HG03139 (cell line): ENCODE measurements around the gene IVNS1ABP.
A peak's percentile ranks its signal among the peaks of the same experiment; 100 is the strongest.
"Not testable (repeated sequence)": the region's sequence is repeated elsewhere in the genome, so short reads cannot be mapped to it uniquely, and the experiment has no call there.

Experiments used
- ATAC-seq: cut with Tn5 transposase; IDR thresholded peaks from one replicate; pipeline ENCODE4 v1.9.1; 2021; ENCODE audit not compliant: unreplicated experiment

The IVNS1ABP gene

DNA sequence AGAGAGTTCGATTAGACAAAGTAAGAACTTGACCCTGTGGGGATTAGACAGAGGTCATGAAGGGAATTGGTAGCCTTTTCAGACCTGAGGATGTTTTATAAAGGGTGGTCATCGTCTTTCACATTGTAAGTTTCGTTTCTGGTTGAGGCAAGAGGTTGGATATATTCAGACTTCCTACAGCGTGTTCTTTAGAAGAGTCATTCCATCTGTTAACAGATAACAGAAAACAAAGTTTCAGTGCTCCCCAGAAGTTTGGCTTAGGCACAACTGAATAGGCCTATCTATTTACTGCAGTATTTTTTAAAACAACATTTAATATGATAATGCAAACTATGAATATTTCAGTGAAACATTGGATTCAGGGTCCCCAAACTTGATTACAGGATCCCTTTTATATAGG lies 17.1 kb upstream of the IVNS1ABP start:
- no peak for ATAC-seq

DNA sequence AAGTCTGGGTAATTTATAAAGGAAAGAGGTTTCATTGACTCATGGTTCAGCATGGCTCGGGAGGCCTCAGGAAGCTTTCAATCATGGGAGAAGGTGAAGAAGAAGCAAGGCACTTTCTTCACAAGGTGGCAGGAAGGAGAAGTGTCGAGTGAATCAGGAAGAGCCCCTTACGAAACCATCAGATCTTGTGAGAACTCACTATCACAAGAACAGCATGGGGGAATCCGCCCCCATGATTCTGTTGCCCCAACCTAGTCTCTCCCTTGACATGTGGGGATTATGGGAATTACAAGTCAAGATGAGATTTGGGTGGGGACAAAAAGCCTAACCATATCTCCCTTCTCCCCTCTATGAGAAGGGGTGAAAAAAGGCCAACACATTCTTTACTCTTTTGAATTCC lies 11.2 kb upstream of the IVNS1ABP start:
- no peak for ATAC-seq

DNA sequence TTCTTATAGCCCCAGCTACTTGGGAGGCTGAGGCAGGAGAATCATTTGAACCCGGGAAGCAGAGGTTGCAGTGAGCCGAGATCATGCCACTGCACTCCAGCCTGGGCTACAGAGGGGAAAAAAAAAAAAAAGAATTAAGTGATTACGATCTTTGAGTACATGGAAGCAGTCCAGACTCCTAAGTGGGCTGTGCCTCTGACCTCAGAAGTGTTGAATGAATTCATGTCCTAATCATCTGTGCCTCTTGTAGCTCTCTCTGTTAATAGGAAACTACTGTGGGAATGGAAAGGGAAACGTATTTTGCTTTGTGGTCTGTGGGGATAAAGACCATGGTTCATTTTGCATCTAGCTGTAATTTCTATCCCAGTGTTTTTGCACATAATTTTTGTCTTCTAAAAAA lies 8.4 kb upstream of the IVNS1ABP start:
- no peak for ATAC-seq

DNA sequence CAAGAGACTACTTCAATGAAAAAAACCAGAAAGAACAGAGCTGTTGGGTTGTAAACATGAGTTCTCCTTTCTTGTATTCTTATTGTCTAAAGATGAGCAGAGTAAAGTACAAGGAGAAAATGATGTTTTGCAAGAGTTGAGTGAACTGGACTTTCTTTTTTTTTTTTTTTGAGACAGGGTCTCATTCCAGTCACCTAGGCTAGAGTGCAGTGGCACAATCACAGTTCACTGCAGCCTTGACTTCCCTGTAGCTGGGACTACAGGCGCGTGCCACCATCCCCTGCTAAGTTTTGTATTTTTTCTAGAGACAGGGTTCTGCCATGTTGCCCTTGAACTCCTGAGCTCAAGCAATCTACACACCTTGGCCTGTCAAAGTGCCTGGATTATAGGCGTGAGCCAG lies 7.1 kb upstream of the IVNS1ABP start:
- no peak for ATAC-seq

DNA sequence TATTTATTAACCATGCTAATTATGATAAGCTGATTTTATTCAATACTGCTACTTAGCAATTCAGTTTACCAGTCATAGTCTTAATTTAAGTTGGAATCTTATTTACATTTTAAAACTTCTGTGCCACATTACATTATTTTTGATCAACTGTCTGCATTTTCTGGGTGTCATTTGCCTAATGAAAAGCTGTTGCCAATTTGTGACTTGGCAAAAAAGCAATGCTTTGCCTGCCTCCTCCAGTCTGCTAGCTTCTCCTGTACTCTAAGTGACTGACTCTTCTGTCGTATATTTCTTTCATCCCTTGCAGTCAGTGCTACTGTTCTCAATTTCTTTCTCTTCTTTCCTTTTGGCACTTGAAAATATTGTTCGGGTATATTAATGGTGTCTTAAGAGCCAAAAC lies 5.6 kb upstream of the IVNS1ABP start:
- no peak for ATAC-seq

DNA sequence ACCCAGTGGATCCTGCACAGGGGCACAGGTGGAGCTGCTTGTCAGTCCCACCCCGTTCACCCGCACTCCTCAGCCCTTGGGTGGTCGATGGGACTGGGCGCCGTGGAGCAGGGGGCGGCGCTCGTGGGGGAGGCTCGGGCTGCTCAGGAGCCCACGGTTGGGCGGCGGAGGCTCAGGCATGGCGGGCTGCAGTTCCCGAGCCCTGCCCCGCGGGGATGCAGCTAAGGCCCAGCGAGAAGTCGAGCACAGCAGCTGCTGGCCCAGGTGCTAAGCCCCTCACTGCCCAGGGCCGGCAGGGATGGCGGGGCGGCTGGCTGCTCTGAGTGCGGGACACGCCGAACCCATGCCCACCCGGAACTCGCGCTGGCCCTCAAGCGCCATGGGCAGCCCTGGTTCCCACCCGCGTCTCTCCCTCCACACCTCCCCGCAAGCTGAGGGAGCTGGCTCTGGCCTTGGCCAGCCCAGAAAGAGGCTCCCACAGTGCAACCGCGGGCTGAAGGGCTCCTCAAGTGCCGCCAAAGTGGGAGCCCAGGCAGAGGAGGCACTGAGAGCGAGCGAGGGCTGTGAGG lies 4.7 kb upstream of the IVNS1ABP start:
- ATAC-seq: not testable (repeated sequence)

DNA sequence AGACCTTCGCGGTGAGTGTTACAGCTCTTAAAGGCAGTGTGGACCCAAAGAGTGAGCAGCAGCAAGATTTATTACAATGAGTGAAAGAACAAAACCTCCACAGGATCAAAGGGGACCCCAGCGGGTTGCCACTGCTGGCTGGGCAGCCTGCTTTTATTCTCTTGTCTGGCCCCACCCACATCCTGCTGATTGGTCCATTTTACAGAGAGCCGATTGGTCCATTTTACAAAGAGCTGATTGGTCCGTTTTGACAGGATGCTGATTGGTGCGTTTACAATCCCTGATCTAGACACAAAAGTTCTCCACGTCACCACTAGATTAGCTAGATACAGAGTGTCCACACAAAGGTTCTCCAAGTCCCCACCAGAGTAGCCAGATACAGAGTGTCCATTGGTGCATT lies 4.1 kb upstream of the IVNS1ABP start:
- ATAC-seq: not testable (repeated sequence)

DNA sequence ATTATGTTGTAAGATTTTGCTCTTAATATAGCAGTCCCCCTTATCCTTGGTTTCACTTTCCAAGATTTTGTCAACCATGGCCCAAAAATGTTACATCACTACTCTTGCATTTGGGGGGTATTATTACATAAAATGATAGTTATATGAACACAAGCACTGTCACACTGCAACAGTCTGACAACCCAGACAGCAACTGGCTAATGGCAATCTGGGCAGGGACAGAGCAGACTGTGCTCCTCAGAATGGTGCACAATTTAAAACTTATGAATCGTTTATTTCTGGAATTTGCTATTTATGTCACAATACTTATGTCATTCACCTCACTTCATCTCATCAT lies 2.1 kb upstream of the IVNS1ABP start:
- no peak for ATAC-seq

DNA sequence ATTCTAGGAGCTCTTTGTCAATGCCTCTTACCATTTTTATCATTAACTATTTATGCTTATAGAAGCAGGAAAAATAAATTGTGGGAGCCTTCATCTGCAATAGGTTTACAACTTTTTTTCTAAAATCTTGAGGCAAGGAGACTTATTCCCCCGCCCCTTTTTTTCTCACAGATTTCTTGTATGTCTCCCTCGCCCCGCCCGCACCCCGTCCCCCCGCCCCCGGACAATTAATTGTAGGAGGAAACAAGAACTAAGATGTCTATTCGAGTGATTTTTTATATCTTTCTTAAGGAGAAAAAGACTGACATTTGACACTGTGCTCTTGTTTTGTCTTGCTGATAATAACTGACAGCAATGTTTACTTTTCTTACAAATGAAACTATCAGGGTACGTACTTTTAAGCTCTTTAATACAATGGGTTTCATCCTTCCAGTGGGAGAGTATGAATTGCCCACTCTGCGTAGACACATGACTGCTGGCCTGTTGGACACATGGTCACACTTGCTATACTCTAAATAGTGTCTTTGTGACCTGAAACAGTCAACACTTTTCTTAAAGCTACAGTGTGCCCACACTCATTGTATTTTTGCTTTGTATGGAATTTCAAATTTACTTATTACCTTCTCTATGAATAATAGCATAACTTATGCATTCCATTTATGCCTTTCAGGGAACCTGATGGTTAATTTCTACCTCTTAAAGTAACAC lies 1.5 kb upstream of the IVNS1ABP start:
- no peak for ATAC-seq

DNA sequence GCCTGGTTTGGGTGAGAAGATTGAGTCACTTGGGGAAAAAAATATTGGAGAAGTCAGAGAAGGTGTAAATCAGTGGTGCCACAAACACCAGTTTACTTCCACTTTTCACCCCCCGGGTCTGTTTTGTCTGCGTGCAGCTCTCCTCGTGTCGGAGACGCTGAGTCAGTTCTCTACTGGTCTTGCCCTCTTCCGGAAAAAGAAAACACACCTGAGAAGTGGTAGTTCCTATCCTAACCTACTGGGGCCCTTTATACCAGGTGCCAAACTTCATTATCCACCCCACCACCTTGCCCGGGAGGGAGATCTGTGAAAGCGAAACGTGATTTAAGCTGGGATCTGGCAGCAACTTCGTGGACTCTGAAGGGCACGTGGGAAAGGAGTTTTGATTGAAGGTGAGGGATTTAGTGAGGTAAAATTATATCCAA lies 855 bp upstream of the IVNS1ABP start:
- peak; percentile 38 for ATAC-seq

DNA sequence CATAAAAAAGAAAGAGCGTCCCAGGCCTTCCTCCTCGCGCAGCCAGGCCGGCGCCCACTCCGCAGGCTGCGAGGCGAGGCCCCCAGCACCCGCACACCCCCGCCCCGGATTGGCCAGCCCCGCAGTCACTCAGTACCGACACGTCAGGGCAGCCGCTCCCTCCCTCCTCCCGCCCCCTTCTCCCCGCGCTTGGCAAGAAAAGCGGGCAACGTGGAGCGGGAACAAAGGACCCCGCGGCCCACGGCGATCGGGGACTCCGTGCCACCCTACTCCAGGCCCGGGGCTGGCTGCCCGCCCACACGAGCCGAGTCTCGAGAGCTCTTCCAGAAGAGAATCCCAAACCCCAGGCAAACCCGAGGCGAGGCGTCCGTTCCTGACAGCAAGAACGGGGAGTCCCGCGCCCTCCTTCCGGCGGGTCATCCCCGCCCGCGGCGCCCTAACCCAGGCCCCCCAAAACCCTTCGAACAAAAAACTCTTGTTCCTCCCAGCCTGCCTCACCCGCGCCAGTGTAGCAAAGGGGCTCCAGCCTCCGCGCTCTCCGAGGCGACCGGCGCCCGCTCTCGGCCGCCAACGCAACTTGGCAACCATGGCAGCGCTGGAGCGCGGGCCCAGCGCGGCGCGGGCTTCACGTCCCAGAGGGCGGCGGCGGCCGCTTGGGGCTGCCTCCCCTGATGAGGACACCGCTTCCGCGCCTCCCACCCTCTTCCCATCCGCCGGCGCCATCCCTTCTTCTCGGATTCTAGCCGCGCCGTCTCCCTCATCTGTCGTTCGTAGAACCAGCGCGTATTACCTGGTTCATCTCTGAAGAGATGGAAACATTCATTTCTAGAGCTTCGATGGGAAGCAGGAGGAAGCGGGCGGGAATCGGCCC lies 645 bp downstream of the IVNS1ABP start:
- ATAC-seq: peak; percentile 49

DNA sequence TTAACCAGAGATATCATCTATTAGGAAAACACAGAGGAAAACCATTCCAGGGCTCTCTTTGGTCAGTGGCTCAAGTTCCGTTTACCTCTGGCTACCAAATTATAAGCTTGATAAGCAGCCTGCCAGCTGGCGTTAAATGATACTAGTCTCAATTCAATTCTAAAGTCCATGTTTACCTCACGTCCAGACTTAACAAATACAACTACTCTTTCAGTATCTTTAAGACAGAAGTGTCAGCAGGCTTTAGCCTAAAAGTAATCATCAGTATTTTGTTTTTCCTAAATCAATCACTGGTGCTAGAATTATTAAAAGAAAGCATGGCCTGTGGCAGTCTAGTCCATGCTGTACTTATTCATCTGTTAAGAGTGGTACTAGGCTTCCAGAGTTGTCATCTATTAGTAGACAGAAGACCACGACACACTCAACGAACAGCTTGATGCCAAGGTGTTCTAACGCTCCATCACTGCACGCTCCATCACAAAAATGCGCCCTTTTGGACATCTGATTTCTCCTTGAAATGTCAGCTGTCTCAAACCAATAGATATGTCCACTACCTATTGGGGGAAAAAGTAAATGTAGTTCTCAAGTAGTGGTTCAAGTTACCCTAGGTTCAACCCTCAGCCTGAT lies 1.5 kb downstream of the IVNS1ABP start:
- ATAC-seq: no peak

DNA sequence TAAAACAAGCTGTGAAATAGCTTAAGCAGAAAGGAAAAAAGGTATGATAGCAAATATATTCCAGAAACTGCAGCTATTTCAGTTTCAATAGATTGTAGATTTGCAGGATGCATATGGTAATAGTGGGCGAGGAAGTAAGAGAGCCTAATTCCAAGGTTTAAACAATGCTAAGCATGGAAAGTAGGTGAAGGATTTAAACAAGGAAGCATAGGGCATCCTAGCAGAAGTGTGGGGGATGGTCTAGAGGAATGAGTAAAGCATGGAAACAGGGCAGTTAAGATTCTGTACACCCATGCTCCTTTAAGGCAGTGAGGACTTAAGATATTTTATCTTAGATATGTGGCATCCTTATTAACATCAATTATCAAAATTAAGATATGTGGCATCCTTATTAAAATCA lies 2.6 kb downstream of the IVNS1ABP start:
- ATAC-seq: no peak

DNA sequence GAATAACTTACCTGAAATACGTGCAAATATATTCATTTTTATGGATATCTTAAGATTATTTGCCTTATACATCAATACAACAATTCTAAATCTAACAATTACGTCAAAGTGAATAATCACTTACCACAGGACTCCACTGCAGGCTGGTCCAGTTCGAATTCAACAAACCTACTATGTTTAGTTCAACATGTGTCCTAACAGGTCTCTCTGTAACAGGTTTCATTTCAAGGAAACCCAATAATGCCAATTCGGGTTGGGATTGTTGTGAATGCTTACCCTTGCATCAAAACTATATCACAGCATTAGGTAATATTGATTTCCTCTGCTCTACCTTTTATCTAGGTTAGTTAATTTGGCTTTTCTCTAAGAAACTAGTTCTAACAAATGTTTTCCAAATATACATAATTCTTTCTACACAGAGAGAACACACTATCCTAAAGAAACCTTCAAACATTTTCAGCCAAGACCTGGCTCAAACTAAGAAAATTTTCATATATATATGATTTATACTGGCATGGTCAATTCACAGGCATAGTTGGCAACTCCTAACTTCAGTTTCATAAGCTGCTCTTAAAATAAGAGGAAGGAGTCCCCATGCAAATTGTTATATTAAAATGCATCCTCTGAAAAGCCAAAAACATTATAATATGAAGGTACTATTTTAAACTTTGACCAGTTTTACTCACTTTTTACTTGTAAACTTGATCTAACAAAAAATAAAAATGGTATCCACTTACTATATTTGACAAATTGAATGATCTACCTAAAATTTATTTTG lies 4.5 kb downstream of the IVNS1ABP start:
- no peak for ATAC-seq

DNA sequence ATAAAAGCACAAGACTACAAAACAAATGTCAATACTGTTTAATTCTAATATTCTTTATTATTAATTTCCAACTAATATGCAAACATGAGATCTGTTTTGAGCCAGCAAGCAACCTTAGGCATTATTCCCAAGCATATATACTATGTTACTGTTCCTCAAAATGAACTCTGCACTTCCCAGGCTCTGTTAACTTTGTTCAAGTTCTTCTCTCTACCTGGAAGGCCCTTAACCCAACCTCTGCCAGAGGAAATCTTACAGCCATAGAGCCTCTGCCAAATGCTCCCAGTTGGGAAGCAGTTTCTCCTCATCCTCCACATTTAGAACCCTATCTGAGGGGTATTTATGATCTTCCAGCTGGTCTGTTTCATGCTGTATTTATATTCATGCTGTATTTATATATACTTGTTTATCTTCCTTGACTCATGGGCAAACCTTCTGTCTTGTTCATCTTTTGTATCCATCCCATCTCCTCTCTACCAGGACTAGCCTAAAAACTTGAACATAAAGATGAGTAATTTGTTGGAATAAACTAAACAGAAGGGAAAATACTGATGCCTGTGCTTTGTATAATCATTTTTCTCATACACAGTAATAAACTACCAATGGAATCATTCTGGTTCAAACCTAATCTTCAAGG lies 5.3 kb downstream of the IVNS1ABP start:
- ATAC-seq: no peak

DNA sequence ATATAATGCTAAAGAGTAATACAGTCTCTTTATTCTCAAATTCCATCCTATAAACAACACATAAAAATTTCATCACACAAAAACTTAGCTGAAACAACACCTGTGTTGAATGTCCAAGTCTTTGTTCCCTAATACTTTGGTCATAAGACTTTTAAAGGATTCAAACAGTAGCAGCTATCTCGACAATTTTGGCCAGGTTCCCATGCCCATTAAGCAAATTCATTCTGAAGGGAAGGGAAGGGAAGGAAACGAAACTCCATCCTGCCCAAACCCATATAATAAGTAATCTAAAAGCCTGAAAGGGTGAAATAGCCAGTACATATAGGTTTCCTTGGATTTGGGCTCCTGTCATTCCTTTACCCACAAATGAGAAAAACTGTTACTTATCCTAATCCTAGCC lies 7.5 kb downstream of the IVNS1ABP start:
- no peak for ATAC-seq

DNA sequence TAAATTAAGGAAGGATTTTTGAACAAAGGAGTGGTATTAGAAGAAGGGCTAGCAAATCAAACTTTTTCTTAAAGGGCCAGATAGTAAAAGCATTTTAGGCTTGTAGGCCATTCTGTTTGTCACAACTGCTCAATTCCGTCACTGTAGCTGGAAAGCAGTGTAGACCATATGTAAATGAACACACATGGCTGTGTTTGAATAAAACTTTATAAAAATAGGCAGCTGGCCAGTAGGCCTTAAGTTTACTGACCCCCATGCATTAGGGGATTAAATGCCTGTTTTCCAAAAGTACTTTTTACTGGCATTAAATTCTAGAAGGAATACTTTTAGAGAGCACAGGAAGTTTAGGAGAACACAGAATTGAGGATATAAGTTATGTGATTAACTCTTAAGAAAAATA lies 8.9 kb downstream of the IVNS1ABP start:
- ATAC-seq: no peak

DNA sequence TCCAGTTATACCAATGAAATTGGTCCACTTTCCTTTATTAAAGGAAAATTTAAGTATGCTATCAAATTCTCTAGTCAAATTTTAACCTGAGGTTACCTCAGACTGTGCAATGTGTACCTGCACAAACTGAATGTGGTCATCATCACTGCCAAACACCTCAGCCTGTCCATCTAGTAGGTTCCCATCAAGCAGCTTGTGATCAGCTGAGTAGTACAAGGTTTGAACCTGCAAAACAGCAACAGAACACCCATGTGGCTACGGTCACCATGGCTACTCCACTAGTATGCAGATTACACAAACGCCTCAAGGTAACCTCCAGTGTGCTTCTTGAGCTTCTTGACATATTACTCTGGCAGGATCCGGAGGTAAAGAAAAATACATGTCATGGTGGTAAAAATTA lies 11.6 kb downstream of the IVNS1ABP start:
- ATAC-seq: no peak

DNA sequence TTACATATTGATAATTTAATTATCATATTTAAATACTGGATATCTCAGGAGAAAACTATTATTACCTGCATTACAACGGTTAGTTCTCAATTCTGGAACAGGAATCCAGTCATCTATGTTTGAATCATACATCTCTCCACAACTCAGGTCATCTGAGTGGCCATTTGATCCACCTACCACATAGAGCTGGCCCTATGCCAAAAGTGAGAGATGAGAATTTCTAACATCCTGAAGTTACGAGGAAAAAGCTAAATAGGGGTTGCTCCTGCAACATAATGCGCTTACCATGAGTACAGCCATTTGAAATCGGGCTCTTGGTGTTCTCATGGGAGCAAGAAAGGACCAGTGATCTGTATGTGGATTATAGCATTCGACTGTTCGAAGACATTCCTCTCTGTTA lies 16.9 kb downstream of the IVNS1ABP start:
- ATAC-seq: no peak

DNA sequence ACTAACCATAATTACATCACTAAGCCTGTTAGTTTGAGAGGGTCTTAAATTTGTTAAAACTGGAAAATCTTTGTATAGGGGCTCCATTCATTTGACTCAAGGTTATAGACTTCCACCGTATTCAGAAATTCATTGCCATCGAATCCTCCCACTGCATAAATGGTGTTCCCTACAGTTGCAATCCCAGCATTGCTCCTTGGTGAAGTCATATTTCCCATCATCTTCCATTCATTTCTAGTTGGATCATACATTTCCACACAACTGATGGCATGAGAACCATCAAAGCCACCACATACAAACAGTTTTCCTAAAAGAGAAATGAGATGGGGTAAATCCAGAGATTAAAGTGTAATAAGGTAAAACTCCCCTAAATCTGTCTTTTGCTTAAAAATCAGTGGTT lies 19.1 kb downstream of the IVNS1ABP start:
- ATAC-seq: no peak

DNA sequence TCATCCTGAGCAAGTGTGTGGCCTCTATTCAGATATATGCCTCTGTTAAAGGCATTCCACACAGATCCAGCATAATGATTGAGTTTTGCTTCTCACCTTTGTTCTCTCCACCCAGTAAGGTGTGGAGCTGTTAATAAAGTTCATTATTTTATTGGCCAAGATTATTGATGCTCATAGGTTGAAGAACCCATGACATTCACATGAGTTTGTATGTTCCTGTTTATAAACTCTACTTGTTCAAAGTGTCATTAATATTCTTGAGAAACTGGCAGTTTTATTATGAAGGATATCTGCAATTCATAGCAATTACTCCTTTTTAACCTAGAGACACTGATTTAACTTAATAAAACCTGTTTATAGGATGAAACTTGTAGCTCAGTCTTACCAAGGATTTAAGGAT lies 22.0 kb downstream of the IVNS1ABP start:
- ATAC-seq: no peak
